ENCODE data around the gene NPHP3.
A peak's percentile ranks its signal among the peaks of the same experiment; 100 is the strongest.

NPHP3 gene

GRCh38 chr3:132662212-132662611 lies 60.0 kb downstream of the NPHP3 start:
- DNase-seq (ENCODE audit: low read depth in 1 of 2, low spot score in 1 of 2): no peak
- H3K4me3 ChIP-seq (replicated peaks; ENCODE audit: insufficient read depth, low read length): no peak overlapping the region
- no peak for TF ChIP-seq REST (IDR thresholded peaks at IDR 0.05; ENCODE audit: insufficient replicate concordance, low read depth)
- TF ChIP-seq POLR2AphosphoS5 (IDR thresholded peaks at IDR 0.05; ENCODE audit: low read depth): no peak
- TF ChIP-seq GABPA (IDR thresholded peaks at IDR 0.05; ENCODE audit: low read depth): no peak
- no peak for TF ChIP-seq CTCF (IDR thresholded peaks at IDR 0.05; ENCODE audit: insufficient read depth, low read length)
- no peak for TF ChIP-seq SPI1 (IDR thresholded peaks at IDR 0.05; ENCODE audit: borderline replicate concordance, low read depth)
- H3K27ac ChIP-seq (replicated peaks): no peak overlapping the region
- no peaks in the 10 kb centered on the region for H3K27me3 ChIP-seq (ENCODE audit: insufficient read depth, poor library complexity, severe bottlenecking)

- TF ChIP-seq CTCF (IDR thresholded peaks at IDR 0.05; ENCODE audit: insufficient read depth, low read length): no peak
- no peak for TF ChIP-seq REST (IDR thresholded peaks at IDR 0.05; ENCODE audit: insufficient replicate concordance, low read depth)
- TF ChIP-seq POLR2AphosphoS5 (IDR thresholded peaks at IDR 0.05; ENCODE audit: low read depth): no peak
- no peak for TF ChIP-seq GABPA (IDR thresholded peaks at IDR 0.05; ENCODE audit: low read depth)
- TF ChIP-seq SPI1 (IDR thresholded peaks at IDR 0.05; ENCODE audit: borderline replicate concordance, low read depth): no peak
- peak overlapping the region; percentile 98 for H3K27ac ChIP-seq (replicated peaks)
- DNase-seq (ENCODE audit: low read depth in 1 of 2, low spot score in 1 of 2): no peak
Measured at GRCh38 chr3:132661101-132661500, 61.1 kb downstream of the NPHP3 start.

GRCh38 chr3:132660811-132661070 lies 61.5 kb downstream of the NPHP3 start:
- peak overlapping the region; percentile 95 for H3K4me3 ChIP-seq (replicated peaks; ENCODE audit: insufficient read depth, low read length)
- DNase-seq (ENCODE audit: low read depth in 1 of 2, low spot score in 1 of 2): no peak
- no peak for TF ChIP-seq GABPA (IDR thresholded peaks at IDR 0.05; ENCODE audit: low read depth)
- TF ChIP-seq POLR2AphosphoS5 (IDR thresholded peaks at IDR 0.05; ENCODE audit: low read depth): no peak
- no peak for TF ChIP-seq SPI1 (IDR thresholded peaks at IDR 0.05; ENCODE audit: borderline replicate concordance, low read depth)
- H3K27me3 ChIP-seq (ENCODE audit: insufficient read depth, poor library complexity, severe bottlenecking): no peaks in the 10 kb centered on the region
- H3K27ac ChIP-seq (replicated peaks): peak overlapping the region; percentile 98

More at GRCh38 chr3:132661101-132661500, 61.1 kb downstream of the NPHP3 start:
- Histone ChIP-seq H3K4me3 (replicated peaks; ENCODE audit: insufficient read depth, low read length) (peak overlapping the region; percentile 95), H3K27me3 (ENCODE audit: insufficient read depth, poor library complexity, severe bottlenecking) (no peaks in the 10 kb centered on the region)

GRCh38 chr3:132660052-132660810 lies 62.0 kb downstream of the NPHP3 start, which contains the start of gene UBA5:
Gene UBA5, plus strand, starts transcription at chr3:132660329. Its CDS starts 209 bp downstream, at chr3:132660538.
- H3K4me3 ChIP-seq (replicated peaks; ENCODE audit: insufficient read depth, low read length): peak within 1 kb of the TSS; percentile 95
- peak; percentile 50 to 74 for DNase-seq (ENCODE audit: low read depth in 1 of 2, low spot score in 1 of 2)
- TF ChIP-seq REST (IDR thresholded peaks at IDR 0.05; ENCODE audit: insufficient replicate concordance, low read depth) (peak; percentile 49), GABPA (IDR thresholded peaks at IDR 0.05; ENCODE audit: low read depth) (peak; percentile 95), CTCF (IDR thresholded peaks at IDR 0.05; ENCODE audit: insufficient read depth, low read length) (no peak), POLR2AphosphoS5 (IDR thresholded peaks at IDR 0.05; ENCODE audit: low read depth) (peak; percentile 76; the same call in 1 of the 2 replicates), SPI1 (IDR thresholded peaks at IDR 0.05; ENCODE audit: borderline replicate concordance, low read depth) (no peak)
- peak within 1 kb of the TSS; percentile 98 for H3K27ac ChIP-seq (replicated peaks)
- no peaks in the 10 kb centered on the region for H3K27me3 ChIP-seq (ENCODE audit: insufficient read depth, poor library complexity, severe bottlenecking)
